IMR-90 (cell line): ENCODE measurements around the gene USP5.

Experiments used
- MXI1 ChIP-seq: IDR thresholded peaks from 2 replicates; pipeline ENCODE4 v1.6.1; 2012; ENCODE audit warnings: low read depth, mild to moderate bottlenecking, low read length, moderate library complexity, borderline replicate concordance
- POLR2A ChIP-seq: IDR thresholded peaks from 2 replicates; pipeline ENCODE4 v1.6.1; 2012; ENCODE audit warnings: mild to moderate bottlenecking, low read depth, low read length
- TF ChIP-seq, protein P1 (sequence below): conservative IDR thresholded peaks from 2 replicates; pipeline ENCODE4 v1.5.1; 2012; ENCODE audit warnings: mild to moderate bottlenecking, low read depth, low read length, improper control_type of control experiment

DNA sequence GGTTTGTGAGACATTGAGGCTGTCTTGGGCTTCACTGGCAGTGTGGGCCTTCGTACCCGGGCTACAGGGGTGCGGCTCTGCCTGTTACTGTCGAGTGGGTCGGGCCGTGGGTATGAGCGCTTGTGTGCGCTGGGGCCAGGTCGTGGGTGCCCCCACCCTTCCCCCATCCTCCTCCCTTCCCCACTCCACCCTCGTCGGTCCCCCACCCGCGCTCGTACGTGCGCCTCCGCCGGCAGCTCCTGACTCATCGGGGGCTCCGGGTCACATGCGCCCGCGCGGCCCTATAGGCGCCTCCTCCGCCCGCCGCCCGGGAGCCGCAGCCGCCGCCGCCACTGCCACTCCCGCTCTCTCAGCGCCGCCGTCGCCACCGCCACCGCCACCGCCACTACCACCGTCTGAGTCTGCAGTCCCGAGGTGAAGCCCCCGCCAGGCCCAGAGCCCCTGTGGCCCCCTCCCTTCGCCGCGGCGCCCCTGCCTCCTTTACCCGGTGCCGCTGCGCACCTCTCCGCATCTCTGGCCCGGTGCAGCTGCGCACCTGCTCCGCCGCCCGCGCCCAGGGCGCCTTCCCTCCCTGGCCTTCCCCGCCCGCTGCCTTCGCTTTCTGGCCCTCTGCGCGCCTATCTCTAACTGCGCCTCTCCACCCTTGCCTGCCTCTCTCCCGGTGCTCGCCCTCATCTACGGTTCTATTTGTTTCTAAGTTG, 62.4 kb downstream of the USP5 start, which contains the start of gene ENO2:
- TF ChIP-seq MXI1, result no peak
- no peak for TF ChIP-seq POLR2A
- TF ChIP-seq, protein P1, sequence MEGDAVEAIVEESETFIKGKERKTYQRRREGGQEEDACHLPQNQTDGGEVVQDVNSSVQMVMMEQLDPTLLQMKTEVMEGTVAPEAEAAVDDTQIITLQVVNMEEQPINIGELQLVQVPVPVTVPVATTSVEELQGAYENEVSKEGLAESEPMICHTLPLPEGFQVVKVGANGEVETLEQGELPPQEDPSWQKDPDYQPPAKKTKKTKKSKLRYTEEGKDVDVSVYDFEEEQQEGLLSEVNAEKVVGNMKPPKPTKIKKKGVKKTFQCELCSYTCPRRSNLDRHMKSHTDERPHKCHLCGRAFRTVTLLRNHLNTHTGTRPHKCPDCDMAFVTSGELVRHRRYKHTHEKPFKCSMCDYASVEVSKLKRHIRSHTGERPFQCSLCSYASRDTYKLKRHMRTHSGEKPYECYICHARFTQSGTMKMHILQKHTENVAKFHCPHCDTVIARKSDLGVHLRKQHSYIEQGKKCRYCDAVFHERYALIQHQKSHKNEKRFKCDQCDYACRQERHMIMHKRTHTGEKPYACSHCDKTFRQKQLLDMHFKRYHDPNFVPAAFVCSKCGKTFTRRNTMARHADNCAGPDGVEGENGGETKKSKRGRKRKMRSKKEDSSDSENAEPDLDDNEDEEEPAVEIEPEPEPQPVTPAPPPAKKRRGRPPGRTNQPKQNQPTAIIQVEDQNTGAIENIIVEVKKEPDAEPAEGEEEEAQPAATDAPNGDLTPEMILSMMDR, result no peak
